ENCODE measurements around the gene IFNL2.
A peak's percentile ranks its signal among the peaks of the same experiment; 100 is the strongest.
"Not testable (repeated sequence)": the region's sequence is repeated elsewhere in the genome, so short reads cannot be mapped to it uniquely, and the experiment has no call there.

IFNL2 gene

DNA sequence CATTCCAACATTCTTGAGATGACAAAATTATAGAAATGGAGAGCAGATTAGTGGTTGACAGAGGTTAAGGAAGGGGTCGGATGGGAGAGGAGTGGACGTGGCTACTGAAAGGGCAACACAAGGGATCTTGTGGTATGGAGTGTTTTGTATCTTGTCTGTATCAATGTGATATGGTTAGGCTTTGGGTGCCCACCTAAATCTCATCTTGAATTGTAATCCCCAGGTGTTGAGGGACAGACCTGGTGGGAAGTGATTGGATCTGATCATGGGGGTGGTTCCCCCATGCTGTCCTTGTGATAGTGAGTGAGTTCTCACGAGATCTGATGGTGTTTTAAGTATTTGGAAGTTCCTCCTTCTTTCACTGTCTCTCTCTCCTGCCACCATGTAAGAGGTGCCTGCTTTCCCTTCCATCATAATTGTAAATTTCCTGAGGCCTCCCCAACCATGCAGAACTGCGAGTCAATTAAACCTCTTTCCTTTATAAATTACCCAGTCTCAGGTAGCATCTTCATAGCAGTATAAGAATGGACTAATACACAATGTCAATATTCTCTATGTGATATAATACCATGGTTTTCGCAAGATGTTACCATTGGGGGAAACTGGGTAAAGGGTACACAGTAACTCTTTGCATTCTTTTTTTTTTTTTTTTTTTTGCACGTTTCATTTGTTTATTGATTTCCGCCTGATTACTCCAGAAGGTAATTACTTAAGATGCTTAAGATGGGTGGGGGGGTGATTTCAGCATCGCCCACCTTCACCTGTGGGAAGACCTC is 14.6 kb upstream of the IFNL2 start:
- DNase-seq = no peak

DNA sequence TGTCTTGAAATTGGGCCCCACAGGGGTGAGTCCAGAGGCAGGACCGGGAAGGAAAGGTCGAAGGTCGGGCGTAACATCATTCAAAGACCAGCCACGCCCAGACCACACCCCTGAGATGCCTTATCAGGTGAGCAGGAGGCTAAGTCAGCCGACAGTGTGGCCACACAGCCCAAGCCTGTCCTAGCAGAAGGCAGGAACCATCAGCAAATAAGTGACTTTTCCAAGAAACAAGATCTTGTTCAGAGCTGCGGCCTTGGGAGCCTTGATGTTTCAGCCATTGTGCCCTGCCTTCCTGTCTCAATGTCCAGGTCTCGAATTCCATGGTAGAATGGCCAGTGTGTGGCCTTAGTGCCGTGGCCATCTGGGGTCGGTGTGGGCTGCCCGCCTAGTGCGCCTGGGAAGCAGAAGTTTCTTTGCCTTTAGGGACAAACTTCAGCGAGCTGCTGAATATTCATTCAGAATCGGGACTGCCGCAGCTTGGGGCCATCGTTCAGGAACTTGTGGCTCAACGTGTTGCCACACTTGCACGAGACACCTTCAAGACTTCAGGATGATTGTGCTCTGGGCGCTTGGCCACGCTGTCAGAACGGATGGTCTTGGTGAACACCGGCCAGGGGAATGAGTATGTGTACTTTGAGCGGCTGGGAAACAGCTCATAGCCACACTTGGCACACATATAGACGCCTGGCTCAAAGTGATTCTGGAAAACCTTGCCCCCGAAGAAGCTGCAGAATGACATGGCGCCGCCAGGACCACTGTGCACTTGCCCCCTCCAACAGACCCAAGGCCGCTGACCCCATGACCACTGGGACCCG is 13.5 kb upstream of the IFNL2 start:
- no peak for DNase-seq

DNA sequence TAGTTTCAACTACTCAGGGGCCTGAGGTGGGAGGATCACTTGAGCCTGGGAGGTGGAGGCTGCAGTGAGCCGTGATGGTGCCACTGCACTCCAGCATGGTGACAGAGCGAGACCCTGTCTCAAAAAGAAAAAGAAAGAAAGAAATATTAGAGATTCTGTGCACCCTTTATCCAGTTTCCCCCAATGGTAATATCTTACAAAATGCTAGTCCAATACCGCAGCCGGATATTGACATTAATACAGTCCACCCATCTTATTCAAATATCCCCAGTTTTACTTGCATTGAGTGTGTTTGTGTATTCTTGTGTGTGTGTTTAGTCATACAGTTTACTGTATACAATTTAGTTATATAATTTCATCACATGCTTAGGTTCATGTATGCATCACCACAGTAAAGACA is 11.0 kb upstream of the IFNL2 start:
- DNase-seq = no peak

DNA sequence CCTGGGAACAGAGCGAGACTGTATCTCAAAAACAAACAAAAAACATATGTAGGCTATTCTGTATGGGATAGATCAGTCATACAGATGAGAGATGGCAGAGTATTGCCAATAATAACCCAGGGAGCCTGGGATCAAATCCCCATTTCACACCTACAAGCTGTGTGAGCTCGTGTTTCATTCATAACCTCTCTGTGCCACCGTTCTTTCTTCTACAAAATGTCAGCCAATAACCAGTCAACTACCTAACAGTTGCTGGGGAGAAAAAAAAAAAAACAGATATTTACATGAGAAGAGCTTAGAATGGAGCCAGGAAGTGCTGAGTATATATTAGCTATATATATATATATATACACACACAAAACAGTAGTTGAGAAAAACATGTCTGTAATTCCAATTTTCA is 6.5 kb upstream of the IFNL2 start:
- DNase-seq = no peak

DNA sequence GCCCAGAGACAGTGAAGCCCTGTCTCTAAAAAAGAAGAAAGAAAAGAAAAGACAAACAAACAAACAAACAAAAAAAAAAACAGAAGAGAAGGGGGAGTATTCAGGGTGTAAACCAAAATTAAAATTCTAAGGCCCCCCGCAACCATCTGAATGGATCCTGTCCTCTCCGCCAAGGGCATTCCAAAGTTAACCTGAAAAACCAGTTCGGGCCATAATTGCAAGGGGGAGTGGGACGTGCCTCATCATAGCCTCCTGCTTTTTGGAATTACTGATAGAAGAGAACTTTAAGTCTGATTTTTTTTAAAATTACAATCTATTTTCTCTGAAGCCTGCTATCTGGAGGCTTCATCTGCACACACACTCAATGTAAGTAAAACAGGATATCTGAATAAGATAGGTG is 5.7 kb upstream of the IFNL2 start:
- DNase-seq = no peak

DNA sequence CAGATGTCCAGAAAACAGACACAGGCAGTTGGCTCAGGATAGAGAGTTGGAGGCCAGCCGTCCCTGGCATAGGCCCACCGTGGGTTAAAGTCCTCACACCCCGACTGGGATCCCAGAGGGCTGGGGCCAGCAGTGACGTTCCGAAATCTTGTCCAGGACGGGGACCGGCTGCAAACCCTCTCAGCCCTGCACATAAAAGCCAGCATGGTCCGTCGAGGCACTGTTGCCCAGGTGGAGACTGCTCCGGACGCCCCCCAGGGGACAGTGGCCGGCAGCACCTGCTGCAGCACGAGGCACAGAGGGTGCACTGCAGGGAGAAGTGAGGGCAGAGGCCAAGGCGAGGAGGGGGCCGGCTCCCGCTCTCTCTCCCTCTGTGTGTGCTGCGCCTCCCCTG is 4.3 kb upstream of the IFNL2 start:
- no peak for DNase-seq

DNA sequence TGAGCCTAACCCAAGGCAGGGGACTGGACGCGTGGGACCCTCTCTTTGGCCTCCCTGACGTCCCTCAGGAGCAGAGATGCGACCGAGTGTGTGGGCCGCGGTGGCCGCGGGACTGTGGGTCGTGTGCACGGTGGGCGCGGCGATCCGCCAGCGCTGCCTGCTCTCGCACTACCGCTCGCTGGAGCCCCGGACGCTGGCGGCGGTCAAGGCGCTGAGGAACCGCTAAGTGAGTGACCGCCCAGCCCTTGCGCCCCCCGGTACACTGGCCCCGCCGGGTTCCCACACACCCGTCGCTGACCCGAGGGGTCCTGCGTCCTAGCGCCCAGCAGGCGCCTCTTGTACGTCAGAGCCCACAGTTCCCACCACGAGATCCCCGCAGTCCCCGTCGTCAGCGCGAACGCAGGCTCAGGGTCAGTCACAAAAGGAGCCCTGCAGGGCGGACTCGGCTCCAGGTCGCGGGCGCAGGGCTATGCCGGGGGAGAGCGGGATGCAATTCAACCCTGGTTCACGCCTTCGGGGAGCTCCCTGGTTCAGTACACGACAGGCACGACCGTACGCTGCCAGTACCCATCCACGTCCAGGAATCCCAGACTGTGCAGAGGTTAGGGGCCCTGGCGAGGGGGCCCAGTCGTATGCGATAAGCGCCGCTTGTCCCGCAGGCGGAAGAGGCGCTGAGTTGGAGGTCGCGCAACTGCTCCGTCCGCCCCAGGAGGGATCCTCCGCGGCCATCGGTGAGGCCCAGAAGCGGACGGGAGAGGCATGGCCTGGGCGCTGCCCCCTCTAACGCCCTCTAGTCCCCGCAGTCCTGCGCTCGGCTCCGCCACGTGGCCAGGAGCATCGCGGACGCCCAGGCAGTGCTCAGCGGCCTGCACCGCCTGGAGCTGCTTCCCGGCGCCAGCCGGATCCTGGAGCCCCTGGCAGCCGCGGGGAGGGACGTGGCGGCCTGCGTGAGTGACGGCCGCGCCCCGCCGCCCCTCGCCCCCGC is 3.6 kb upstream of the IFNL2 start:
- no peak for DNase-seq

DNA sequence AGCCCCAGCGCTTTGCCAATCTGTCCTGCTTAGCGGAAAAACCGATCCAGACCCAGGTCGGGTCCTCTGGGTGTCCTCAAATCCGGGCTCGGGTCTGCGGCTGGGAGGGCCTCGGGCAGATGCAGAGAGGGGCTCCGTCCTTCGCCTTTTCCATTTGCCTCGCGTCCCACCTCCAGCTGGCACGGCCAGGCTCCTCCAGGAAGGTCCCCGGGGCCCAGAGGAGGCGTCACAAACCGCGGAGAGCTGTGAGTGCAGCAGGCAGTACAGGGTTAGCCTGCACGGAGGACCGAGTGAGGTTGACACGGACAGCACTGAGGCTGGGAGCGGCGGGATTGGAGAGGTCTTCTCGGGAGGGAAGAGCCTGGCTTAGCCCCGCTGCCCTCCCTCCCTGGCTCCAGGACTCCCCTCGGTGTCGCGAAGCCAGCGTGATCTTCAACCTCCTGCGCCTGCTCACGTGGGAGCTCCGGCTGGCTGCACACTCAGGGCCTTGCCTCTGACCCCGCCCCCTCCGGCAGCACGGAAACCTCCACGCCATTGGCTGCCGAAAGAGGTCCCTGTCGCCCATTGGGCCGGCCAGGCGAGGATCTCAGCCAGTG is 2.8 kb upstream of the IFNL2 start:
- DNase-seq = no peak

DNA sequence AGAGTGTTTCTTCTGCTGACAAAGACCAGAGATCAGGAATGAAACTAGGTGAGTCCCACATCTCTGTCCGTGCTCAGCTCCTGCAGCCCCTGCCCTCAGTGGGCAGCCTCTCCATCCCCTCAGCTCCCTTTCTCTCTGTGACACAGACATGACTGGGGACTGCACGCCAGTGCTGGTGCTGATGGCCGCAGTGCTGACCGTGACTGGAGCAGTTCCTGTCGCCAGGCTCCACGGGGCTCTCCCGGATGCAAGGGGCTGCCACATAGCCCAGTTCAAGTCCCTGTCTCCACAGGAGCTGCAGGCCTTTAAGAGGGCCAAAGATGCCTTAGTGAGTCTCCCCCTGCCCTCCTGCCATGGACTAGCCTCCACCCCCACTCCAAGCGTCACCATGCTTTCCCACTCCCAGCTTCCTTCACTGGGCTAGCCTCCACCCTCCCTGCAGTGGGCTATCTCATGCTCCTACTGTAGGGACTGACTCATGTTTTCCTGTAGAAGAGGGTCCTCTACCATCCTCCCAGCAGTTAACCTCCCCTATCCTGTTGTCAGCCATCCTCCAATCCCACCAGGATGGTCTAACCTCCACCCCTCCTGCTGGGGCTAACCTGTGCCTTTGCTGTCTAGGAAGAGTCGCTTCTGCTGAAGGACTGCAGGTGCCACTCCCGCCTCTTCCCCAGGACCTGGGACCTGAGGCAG is 481 bp downstream of the IFNL2 start:
- DNase-seq = not testable (repeated sequence)

DNA sequence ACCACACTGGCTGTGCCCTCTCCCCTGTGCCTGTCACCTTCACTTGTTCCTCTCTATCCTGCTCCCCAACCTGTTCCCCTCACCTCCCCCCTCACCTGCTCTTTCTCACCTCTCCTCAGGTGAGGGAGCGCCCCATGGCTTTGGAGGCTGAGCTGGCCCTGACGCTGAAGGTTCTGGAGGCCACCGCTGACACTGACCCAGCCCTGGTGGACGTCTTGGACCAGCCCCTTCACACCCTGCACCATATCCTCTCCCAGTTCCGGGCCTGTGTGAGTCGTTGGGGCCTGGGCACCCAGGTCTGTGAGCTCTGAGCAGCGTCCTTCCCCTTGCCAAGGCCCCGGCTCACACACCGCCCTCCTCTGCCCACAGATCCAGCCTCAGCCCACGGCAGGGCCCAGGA is 1.2 kb downstream of the IFNL2 start:
- DNase-seq = not testable (repeated sequence)

DNA sequence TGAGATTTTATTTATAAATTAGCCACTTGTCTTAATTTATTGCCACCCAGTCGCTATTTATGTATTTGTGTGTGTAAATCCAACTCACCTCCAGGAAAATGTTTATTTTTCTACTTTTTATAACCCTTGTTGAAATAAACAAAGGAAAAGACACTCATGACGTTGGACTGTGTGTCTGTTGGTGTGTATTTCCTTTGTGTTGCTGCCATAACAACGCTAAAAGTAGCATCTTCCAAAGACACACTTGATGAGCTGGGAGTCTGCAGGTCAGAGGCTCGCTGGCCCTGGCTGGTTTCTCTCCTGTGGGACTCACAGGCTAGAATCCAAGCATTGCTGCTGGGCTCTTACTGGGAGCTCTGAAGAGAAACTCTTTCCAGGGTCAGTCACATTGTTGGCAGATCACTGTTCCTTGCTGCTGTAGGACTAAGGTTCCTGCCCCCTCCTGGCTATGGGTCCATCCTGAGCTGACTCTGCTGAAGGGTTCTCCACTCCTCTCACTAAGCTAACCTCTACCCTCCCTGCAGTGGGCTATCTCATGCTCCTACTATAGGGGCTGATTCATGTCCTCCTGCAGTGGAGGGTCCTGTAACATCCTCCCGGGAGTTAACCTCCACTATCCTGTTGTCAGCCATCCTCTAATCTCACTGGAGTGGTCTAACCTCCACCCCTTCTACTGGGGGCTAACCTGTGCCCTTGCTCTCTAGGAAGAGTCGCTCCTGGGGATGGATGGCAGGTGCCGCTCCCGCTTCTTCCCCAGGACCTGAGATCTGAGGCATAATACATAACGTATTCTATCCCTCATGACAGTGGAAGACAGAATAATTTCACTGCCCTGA is 2.1 kb downstream of the IFNL2 start:
- peak; percentile 45 for DNase-seq

DNA sequence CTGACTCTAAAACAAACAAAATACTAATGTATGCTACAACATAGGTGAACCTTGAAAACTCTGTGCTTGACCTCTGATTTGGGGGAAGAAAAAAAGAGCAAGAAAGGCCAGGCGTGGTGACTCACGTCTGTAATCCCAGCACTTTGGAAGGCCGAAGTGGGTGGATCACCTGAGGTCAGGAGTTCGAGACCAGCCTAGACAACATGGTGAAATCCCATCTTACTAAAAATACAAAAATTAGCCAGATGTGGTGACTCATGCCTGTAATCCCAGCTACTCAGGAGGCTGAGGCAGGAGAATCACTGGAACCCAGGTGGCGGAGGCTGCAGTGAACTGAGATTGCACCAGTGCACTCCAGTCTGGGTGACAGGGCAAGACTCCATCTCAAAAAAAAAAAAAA is 5.7 kb downstream of the IFNL2 start:
- DNase-seq = not testable (repeated sequence)

DNA sequence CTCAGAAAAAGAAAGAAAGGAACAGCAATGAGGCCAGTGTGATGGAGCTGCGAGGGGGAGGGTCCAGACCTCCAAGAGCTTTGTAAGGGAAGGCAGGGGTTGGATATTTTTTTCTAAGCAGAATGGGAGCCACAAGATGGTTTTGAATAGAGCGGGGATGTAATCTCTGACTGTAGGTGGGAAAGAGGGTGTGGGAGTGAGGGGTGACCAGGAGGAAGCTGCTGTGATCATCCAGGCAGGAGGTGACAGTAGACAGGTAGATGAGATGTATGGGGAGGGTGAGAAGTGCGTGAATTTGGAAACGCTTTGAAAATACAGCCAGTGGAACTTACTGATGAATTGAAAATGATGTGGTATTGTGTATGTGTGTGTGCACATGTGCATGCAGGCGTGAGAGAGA is 7.4 kb downstream of the IFNL2 start:
- no peak for DNase-seq

DNA sequence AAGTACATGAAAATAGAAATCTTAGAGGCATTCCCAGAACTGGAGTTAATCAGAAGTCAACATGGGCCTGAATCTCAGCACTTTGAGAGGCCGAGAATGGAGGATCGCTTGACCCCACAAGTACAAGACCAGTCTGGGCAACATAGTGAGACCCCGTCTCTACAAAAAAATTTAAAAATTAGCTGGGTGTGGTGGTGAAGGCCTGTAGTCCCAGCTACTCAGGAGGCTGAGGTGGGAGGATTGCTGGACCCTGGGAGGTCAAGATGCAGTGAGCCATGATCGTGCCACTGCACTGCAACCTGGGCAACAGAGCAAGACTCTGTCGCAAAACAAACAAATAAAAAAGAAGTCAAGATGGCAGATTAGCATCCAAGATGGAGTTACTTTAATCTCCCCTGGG is 8.5 kb downstream of the IFNL2 start:
- DNase-seq = no peak

DNA sequence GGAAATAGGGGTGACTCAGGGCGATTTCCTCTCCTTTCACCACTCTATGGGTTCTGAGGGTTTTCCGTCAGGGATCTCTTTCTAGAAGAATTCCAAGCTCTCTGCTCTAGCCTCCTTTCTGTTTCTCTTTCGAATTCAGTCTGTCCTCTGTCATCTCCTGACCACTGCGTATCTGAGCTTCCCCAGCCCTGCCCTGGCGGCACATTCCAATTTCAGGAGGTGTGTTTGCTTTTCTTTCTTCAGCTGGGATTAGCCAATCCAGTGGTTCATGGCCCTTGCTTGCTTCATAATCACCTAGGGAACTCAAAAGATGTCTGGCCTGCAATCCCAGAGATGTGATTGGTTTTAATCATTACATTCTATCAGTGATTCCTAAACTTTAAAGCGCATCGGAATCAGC is 9.4 kb downstream of the IFNL2 start:
- DNase-seq = no peak

DNA sequence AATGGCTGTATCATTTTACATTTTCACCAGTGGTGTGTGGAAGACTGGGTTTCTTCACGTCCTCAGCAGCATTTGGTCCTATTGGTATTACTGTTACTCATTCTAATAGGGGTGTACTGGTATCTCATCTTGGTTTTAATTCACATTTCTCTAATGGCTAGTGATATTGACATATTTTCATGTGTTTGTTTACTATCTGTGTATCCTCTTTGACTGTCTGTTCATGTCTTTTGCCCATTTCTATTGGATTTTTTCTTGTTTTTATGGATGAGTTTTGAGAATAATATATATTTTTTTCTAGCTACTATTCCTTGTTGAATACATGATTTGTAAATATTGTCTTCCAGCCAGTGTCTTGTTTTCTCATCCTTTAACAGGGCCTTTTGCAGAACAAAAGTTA is 13.8 kb downstream of the IFNL2 start:
- DNase-seq = no peak

DNA sequence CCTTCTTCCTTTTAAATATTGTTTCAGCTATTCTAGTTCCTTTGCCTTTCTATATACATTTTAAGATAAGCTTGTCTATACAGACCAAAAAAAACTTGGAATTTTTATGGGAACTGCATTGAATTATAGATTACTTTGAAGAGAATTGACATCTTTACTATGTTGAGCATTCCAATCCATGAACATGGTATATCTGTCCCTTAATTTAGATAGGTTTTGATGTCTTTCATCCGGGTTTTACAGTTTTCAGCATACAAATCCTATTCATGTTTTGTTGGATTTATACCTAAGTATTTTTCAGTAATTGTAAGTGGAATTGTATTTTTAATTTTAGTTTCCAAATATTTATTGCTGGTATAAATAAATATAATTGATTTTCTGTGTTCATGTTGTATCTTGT is 15.8 kb downstream of the IFNL2 start:
- no peak for DNase-seq

DNA sequence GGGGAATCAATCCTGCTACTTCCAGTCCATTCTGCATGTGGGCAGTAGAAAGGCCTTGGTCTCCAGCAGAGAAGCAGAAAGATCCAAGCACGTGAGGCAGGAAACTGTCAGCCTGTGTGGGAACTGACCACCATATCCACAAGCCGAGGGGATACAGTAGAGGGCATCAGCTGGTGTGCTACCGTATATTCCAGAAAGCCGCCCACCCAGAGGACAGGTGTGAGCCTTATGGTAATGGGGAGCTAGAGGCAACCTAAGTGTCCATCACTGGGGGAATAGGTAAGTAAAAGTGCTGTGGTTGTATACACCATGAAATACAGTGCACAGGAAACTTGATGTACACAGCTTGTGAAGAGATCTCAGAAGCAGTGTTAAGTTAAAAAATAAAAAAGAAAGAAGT is 25.2 kb downstream of the IFNL2 start:
- no peak for DNase-seq

DNA sequence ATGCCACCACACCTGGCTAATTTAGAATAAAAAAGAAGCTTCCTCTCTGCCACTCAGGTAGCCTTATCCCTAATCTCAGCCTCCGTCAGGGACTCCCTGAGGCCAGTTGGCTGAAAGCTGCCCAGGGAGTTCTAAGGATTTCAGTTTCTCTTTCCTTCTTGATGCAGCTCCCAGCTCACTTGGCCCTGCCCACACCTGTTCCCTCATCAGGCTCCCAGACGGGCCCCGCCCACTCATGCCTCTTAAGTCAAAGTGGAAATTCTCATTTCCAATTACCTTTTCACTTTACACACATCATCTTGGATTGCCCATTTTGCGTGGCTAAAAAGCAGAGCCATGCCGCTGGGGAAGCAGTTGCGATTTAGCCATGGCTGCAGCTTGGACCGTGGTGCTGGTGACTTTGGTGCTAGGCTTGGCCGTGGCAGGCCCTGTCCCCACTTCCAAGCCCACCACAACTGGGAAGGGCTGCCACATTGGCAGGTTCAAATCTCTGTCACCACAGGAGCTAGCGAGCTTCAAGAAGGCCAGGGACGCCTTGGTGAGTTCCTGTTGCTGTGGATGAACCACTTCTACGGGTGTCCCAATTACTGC is 28.0 kb downstream of the IFNL2 start, which contains the start of gene IFNL1:
Gene IFNL1 (plus strand): TSS at position 353 of the 591 bp plus-strand sequence. CDS start 15 bp downstream, at position 368.
- no peak for DNase-seq

DNA sequence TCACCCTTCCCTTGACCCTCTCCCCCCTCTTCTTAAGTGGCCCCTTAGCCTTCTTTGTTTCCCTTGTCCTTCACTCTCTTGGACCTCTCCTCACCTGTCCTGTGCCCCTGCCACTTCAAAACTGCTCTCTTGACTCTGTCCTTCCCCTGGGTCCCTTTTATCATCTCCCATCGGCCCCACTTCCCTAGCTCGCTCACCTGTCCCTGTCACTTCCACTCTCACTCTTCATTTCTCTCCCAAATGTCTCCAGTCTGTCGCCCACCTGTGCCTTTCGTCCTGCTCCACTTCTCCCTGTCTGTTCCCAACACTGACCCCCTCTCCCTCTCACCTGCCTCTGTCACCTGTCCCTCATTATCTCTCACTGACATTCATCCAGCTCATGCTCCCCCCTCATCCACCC is 28.7 kb downstream of the IFNL2 start:
- DNase-seq = no peak

Data from NCI-H748 treated with DMSO at 0.1 percent for 48 hours (cell line).